Non-pigmented ciliary epithelial cell (primary cell): ENCODE data around the gene KRTAP1-4.
"Not testable (repeated sequence)": the region's sequence is repeated elsewhere in the genome, so short reads cannot be mapped to it uniquely, and the experiment has no call there.

Experiments used
- DNase-seq: peaks from one replicate; pipeline ENCODE4 v3.0.0-alpha.2; 2010; ENCODE audit warnings: low read depth

The KRTAP1-4 gene

GRCh38 chr17:41004397-41004796, 25.6 kb downstream of the KRTAP1-4 start:
- DNase-seq: no peak

- no peak for DNase-seq
Measured at GRCh38 chr17:41003926-41004325, 26.1 kb downstream of the KRTAP1-4 start.

DNA sequence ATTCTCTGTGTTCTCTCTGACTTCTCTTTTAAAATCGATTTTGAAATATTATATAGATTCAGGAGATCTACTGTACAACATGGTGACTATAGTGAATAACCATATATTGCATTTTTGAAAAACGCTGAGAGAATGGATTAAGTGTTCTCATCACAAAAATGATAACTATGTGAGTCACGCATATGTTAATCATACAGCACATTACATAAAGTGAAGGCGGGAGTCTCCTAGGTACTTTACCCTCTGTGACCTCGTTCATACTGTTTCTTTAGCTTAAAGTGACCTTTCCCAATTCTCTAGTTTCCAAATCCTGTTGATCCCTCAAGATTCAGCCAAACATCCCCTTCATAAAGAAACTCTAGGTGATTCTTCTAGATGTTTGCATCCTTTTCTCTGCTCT, 27.2 kb downstream of the KRTAP1-4 start:
- DNase-seq: peak; percentile 41

DNA sequence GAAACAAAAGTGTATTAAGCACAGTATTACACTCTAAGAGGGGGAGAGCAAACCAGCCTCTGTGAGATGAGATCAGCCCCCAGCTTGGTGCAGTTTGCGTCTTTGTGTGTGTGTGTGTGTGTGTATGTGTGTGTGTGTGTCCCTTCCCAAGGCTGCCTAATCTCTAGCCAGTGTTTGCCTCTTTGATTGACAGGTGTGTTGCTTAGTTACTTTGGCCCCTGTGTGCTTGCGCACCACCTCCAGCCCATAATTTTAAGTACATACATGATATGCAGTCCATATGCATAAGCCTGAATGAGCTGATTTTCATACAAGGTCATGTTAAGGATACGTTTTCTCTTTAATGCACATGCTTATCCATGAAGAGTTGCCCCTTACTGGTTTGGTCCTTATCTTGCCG, 28.2 kb downstream of the KRTAP1-4 start:
- DNase-seq: no peak

DNA sequence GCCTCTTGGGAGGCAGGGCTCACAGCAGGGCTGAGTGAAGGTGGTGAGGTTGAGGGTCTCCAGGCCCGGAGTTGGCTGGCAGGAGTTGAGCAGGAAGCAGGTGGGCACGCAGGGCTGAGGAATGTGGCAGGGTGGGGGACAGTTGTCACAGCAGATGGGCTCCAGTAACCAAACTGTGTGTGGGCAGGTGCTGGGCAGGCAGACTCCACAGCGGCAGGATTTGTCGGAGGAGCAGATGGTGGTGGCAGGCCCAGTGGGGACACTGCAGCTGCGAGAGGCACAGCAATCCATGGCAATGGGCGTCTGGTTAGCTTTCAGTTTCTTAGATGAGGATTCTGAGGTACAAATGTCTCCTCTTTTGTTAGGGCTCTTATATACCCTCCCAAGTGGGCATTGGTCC, 30.4 kb downstream of the KRTAP1-4 start, which contains the start of gene KRTAP3-2:
Gene KRTAP3-2 (minus strand): TSS at position 344 of the 400 bp plus-strand sequence. CDS start 53 bp downstream, at position 291.
- not testable (repeated sequence) for DNase-seq

DNA sequence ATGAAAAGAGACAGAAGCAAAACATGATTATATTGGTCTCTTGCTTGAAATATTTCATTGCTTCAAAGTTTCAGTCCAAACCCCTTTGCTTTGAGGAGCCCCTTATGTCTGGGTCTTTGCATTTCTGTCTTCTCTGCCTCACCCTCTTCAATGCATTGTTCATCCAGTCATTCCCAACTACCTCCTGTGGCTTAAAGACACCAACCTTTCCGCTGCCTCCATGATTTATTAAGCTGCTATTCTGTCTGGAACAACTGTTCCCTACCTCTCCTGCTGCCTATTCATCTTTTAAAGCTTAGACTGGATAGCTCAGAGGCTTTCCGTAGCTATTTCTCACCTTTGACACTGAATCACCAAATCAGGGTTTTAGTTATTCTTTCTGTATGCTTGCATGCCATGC, 32.6 kb downstream of the KRTAP1-4 start:
- DNase-seq: no peak

GRCh38 chr17:40996829-40997228, 33.2 kb downstream of the KRTAP1-4 start:
- DNase-seq: no peak

- DNase-seq: no peak
Measured at GRCh38 chr17:40995116-40995515, 34.9 kb downstream of the KRTAP1-4 start.

DNA sequence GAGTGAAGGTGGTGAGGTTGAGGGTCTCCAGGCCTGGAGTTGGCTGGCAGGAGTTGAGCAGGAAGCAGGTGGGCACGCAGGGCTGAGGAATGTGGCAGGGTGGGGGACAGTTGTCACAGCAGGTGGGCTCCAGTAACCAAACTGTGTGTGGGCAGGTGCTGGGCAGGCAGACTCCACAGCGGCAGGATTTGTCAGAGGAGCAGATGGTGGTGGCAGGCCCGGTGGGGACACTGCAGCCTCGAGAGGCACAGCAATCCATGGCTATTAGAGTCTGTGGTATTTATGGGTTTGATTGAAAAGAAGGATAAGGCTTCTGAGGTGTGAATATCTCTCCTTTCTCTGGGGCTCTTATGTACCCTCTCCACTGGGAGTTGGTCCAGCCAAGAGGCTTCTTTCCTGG, 36.2 kb downstream of the KRTAP1-4 start, which contains the start of gene KRTAP3-3:
Gene KRTAP3-3 (minus strand): TSS at position 326 of the 400 bp plus-strand sequence. CDS start 67 bp downstream, at position 259.
- no peak for DNase-seq

- DNase-seq: no peak
Measured at GRCh38 chr17:40993084-40993483, 36.9 kb downstream of the KRTAP1-4 start.

DNA sequence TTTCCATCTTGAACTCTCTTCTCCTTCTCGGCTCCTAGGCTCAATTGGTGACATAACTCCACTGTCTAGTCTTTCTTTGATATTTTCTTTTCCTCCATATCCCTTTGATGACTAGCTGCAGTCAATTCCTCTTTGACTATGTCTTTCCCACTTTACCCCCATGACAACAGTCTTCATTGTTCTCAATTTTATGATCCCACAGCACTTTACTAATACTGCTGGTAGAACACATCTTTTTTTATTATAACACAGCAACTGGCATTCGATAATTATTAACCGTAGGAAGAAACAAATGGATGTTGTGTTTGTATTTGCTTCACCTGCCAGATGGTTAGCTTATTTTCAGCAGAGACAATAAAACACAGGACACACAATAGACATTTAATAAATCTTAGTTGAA, 37.3 kb downstream of the KRTAP1-4 start:
- no peak for DNase-seq

DNA sequence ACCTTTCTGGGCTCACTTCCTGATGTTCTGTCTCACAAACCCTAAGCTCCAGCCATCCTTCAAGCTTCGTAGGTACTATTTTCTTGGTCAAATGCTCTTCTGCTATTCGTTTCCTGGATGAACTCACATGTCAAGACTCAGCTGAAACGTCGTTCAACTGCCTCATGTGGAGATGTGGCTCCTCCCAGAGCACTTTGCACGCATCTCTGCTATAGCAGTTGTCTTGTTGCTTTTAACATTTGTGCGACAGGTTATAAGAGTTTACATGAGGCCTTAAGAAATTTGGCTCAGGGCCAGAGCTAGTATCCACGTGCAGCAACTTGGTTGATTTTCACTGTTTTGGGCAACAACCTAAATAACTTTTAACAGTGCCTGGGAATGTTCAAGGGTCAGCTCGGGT, 43.1 kb downstream of the KRTAP1-4 start:
- no peak for DNase-seq

GRCh38 chr17:40984226-40984625, 45.8 kb downstream of the KRTAP1-4 start, which contains the start of gene KRT40:
Gene KRT40, minus strand, starts transcription at chr17:40984326. Its CDS starts 53 bp downstream, at chr17:40984273.
- DNase-seq: no peak

GRCh38 chr17:40981115-40981514, 48.9 kb downstream of the KRTAP1-4 start:
- DNase-seq: no peak

- DNase-seq: no peak
Measured at GRCh38 chr17:40980596-40980995, 49.4 kb downstream of the KRTAP1-4 start.

DNA sequence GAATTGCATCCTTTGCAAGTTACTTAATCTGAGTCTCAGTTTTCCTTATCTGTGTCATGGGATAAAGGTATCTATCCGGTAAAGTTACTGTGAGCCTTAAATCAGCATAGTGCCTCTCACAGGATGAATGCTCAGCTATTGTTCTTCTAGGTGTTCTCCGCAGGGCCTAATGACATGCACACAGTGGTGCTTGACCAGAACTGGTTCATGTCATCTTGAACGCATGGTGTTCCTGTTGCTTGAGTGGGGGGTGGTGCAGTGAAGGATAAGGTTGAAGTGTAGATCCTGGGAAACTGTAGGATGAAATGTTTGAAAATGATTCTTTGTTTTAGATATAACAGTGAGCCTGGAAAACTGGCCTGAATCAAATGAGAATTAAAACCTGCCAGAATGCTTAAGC, 49.9 kb downstream of the KRTAP1-4 start:
- no peak for DNase-seq
